ENCODE data around the gene LY6G5C. TPM values are rescaled to one million over a fixed set of nuclear protein-coding genes. Genes with fewer than 3 reads are reported as not detected.

Gene LY6G5C
- total and polyA plus RNA-seq, 9 of the 15 experiments (the other 6 are each of a cell fraction or from before 2014, with no cell fraction given): 0.10 to 0.67 (median 0.46) TPM; not detected in 4

GRCh38 chr6:31664790-31665500 lies 15.9 kb downstream of the LY6G5C start, which contains the start of gene GPANK1 (continued):
- TF ChIP-seq ZNF512 (tag; IDR thresholded peaks at IDR 0.05): no peak
- TF ChIP-seq ZNF408 (CRISPR knock-in tag; IDR thresholded peaks at IDR 0.05; ENCODE audit: low read depth): no peak
- TF ChIP-seq HBP1 (CRISPR knock-in tag; IDR thresholded peaks at IDR 0.05): peak; percentile 62
- TF ChIP-seq POLR2B (IDR thresholded peaks at IDR 0.05; ENCODE audit: low read depth, partially characterized antibody): peak; percentile 58
- no peak for TF ChIP-seq ZNF347 (CRISPR knock-in tag; IDR thresholded peaks at IDR 0.05; ENCODE audit: low read depth)
- TF ChIP-seq ZNF318 (IDR thresholded peaks at IDR 0.05; ENCODE audit: borderline replicate concordance in 1 of 2, low read depth in 1 of 2): no peak
- TF ChIP-seq HNRNPL (IDR thresholded peaks at IDR 0.05; ENCODE audit: low read depth, low read length): no peak
- peak; percentile 98 to 99 for TF ChIP-seq NRF1 (conservative IDR thresholded peaks at IDR 0.05 in 1 of 2, IDR thresholded peaks at IDR 0.05 in 1 of 2)
- 0 out of 2 replicates have a peak, but pooled peaks have one; percentile 53 for TF ChIP-seq CCAR2 (IDR thresholded peaks at IDR 0.05; ENCODE audit: low read depth, low read length)
- TF ChIP-seq XRCC3 (IDR thresholded peaks at IDR 0.05): no peak
- no peak for TF ChIP-seq BDP1 (IDR thresholded peaks at IDR 0.05; ENCODE audit: insufficient read depth, insufficient read length)
- peak; percentile 63; the same call in 1 of the 2 replicates for TF ChIP-seq GTF2F1 (IDR thresholded peaks at IDR 0.05; ENCODE audit: low read depth, low read length)
- TF ChIP-seq BRCA1 (IDR thresholded peaks at IDR 0.05): no peak
- no peak for TF ChIP-seq BRCA1 (CRISPR knock-in tag; IDR thresholded peaks at IDR 0.05)
- peak; percentile 44 for TF ChIP-seq DPF2 (IDR thresholded peaks at IDR 0.05)
- TF ChIP-seq MEF2D (tag; conservative IDR thresholded peaks at IDR 0.05; ENCODE audit: low read depth): peak; percentile 76; the same call in 1 of the 2 replicates
- no peak for TF ChIP-seq C11orf30 (IDR thresholded peaks at IDR 0.05; ENCODE audit: low read depth)
